Neural progenitor cell (in vitro differentiated cells): Measurements from ENCODE around the gene EFCAB6.

Experiments used
- EZH2 ChIP-seq: fragments of 200-600 bp; sonication (generic); IDR thresholded peaks from 2 replicates; pipeline ENCODE4 v1.6.1; 2017; ENCODE audit warnings: antibody characterized with exemption, mild to moderate bottlenecking, moderate library complexity
- EZH2phosphoT487 ChIP-seq: fragments of 200-600 bp; sonication (generic); IDR thresholded peaks from 2 replicates; pipeline ENCODE4 v1.6.1; 2017; ENCODE audit warnings: antibody characterized with exemption
- TF ChIP-seq, protein P1 (sequence below): fragments of 200-600 bp; sonication (generic); IDR thresholded peaks from 2 replicates; pipeline ENCODE4 v1.5.1; 2017; ENCODE audit warnings: antibody characterized with exemption, mild to moderate bottlenecking

DNA sequence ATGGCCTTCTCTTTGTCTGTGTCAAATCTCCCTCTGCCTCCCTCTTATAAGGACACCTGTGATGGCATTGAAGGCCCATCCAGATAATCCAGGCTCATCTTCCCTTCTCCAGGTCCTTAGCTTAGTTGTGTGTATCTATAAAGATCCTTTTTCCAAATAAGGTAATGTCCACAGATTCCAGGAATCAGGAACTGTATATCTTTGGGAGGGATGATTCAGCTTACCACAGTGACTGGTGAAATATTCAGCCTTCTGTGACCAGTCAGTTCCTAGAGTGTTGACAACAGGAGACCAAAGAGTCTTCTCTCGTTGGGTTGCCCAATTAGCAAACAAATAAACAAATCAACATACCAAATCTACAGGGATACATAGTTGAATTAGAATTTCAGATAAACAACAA, 224.5 kb downstream of the EFCAB6 start:
- TF ChIP-seq EZH2phosphoT487 (no peak), EZH2 (no peak)
- TF ChIP-seq, protein P1, sequence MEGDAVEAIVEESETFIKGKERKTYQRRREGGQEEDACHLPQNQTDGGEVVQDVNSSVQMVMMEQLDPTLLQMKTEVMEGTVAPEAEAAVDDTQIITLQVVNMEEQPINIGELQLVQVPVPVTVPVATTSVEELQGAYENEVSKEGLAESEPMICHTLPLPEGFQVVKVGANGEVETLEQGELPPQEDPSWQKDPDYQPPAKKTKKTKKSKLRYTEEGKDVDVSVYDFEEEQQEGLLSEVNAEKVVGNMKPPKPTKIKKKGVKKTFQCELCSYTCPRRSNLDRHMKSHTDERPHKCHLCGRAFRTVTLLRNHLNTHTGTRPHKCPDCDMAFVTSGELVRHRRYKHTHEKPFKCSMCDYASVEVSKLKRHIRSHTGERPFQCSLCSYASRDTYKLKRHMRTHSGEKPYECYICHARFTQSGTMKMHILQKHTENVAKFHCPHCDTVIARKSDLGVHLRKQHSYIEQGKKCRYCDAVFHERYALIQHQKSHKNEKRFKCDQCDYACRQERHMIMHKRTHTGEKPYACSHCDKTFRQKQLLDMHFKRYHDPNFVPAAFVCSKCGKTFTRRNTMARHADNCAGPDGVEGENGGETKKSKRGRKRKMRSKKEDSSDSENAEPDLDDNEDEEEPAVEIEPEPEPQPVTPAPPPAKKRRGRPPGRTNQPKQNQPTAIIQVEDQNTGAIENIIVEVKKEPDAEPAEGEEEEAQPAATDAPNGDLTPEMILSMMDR = no peak
